ENCODE data around the gene TUBB4A. TPM values are rescaled to one million over a fixed set of nuclear protein-coding genes. Genes with fewer than 3 reads are reported as not detected.

TUBB4A gene
- total and polyA plus RNA-seq, 8 donors: 1.1 to 5.5 (median 2.7) TPM

DNA sequence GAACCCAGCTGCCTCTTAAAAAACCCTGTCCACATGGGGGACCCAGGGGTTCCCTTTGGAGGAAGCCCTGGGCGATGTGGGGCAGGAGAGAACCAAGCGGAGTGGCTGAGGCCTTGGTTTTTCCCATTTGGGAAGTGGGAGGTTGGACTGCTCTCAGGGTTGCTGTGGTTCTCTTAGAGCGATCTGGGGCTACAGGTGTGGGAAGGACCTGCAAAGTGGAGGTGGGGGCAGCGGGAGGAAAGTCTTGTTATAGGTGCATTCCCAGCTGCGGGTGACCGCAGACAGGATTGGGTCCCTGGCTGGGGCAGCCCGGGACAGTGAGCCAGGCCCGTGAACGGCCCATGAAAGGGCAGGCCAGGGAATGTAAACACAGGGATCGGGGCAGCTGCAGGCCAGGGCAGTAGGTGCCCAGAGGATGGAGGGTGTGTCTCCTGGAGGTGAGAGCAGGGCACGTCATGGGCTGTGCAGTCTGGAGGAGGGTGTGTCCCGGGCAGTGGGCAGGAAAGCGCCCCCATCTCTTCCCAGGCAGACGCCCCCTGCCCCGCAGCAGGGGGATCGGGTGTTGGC is 43.3 kb downstream of the TUBB4A start:
- H3K27ac ChIP-seq: peak overlapping the region in 2 of 4 donors; percentile 22 to 98
- FAIRE-seq: no peak

DNA sequence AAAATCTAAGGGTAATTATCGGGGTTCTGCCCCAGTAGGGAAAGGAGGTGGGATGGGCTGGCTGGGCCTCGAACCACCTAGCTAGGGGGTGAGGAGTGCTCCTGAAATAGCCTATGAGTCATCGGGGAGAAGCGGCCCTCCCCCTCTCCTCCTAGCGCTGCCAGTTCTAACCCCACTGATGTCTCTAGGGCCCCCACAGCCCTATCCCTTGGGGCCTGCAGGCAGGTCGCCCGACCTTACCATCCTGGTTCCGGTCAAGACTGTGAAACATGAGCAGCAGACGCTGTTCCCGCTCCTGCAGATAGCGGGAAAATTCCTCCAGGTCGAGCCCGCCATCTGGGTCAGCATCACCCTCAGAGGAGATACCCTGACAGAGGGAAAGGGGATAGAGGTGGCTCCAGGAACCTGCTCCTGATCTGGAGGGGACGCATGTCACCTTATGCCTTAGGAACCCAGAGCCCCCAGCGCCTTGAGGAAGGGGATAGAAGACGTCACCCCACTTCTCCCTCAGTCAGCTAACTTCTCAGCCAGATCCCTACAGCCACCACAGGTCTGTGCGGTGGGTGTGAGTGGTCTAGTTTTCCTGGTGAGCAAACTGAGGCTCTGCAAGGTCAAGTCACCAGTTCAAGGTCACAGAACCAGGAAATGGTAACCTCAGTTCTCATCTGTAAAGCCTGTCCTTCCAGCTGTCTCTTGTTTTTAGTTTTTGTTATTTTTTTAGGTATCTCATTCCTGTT is 44.0 kb downstream of the TUBB4A start:
- Histone ChIP-seq H3K27me3 (no peaks in the 10 kb centered on the region), H3K4me3 (peak overlapping the region in 1 of 4 donors; percentile 81), H3K27ac (peak overlapping the region in 1 of 4 donors; percentile 98), H3K9me3 (no peaks in the 10 kb centered on the region), H3K4me1 (no peaks in the 10 kb centered on the region), H3K36me3 (peaks cover 0 to 13% (median 6%) of the 10 kb centered on the region in 3 donors)
- ATAC-seq (no peak), FAIRE-seq (no peak), DNase-seq (no peak)
- intact Hi-C loops (cut with DNase I): no loop called here
- TF ChIP-seq, protein P1, sequence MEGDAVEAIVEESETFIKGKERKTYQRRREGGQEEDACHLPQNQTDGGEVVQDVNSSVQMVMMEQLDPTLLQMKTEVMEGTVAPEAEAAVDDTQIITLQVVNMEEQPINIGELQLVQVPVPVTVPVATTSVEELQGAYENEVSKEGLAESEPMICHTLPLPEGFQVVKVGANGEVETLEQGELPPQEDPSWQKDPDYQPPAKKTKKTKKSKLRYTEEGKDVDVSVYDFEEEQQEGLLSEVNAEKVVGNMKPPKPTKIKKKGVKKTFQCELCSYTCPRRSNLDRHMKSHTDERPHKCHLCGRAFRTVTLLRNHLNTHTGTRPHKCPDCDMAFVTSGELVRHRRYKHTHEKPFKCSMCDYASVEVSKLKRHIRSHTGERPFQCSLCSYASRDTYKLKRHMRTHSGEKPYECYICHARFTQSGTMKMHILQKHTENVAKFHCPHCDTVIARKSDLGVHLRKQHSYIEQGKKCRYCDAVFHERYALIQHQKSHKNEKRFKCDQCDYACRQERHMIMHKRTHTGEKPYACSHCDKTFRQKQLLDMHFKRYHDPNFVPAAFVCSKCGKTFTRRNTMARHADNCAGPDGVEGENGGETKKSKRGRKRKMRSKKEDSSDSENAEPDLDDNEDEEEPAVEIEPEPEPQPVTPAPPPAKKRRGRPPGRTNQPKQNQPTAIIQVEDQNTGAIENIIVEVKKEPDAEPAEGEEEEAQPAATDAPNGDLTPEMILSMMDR (IDR thresholded peaks at IDR 0.05): no peak
- WGBS, 2 donors: 90 to 93% methylated on average over 17 of the region's 17 CpGs

More for the DNA sequence above, 43.3 kb downstream of the TUBB4A start:
- Histone ChIP-seq H3K9me3 (no peaks in the 10 kb centered on the region), H3K4me3 (peak overlapping the region; percentile 63 to 83 (median 75)), H3K27me3 (no peaks in the 10 kb centered on the region), H3K4me1 (no peaks in the 10 kb centered on the region), H3K36me3 (peaks cover 0 to 8% (median 6%) of the 10 kb centered on the region in 3 donors)
- DNase-seq (peak in 3 of 6 donors; percentile 21 to 53 (median 36)), ATAC-seq (peak in 1 of 4 donors; percentile 4)
- intact Hi-C loops (cut with DNase I): no loop called here
- TF ChIP-seq, protein P1 (IDR thresholded peaks at IDR 0.05): no peak
- WGBS, 2 donors: 25 to 32% methylated on average over 15 to 16 of the region's 16 CpGs

- Histone ChIP-seq H3K4me1 (no peaks in the 10 kb centered on the region), H3K27ac (no peak overlapping the region), H3K27me3 (no peaks in the 10 kb centered on the region), H3K9me3 (no peaks in the 10 kb centered on the region), H3K36me3 (peaks cover 0 to 16% (median 6%) of the 10 kb centered on the region in 3 donors), H3K4me3 (no peak overlapping the region)
- TF ChIP-seq, protein P1 (IDR thresholded peaks at IDR 0.05): no peak
- intact Hi-C loops (cut with DNase I): no loop called here
- DNase-seq (no peak), FAIRE-seq (no peak), ATAC-seq (no peak)
- 91 to 93% methylated on average over 15 of the region's 15 CpGs for WGBS, 2 donors
These were observed 46.2 kb downstream of the TUBB4A start for GRCh38 chr19:6455924-6456323.

DNA sequence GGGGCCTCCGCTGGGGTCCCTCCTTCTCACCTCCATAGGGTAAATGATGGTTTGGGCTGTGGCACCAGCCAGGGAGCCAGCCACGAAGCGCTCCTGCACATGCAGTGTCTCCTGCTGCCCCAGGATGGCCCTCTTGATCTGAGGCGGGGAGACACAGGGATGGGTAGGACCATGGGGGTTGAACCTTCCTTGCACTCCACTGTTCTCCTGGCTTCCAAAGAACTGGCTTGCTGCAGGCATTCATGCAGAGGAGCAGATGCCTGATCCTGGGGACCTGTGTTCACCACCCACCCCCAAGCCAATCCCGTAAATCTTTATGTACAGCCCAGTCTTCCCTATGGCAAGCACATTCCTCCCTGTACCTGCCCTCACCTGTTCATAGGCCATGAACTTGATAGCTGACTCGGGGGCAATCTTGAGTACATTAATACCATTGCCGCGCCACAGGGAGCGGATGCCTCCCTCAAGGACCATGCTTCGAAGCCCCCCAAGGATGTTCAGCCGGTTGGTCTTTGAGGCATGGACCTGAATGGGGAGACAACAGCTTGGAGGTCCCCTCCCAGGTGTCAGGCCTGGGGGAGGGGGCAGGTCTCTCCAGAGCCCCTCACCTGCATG is 48.1 kb downstream of the TUBB4A start:
- intact Hi-C loops (cut with DNase I): no loop called here
- ATAC-seq (no peak), DNase-seq (peak in 1 of 6 donors; percentile 12), FAIRE-seq (no peak)
- Histone ChIP-seq H3K4me1 (no peaks in the 10 kb centered on the region), H3K36me3 (peaks cover 0 to 16% (median 6%) of the 10 kb centered on the region in 3 donors), H3K27ac (no peak overlapping the region), H3K4me3 (no peak overlapping the region), H3K27me3 (no peaks in the 10 kb centered on the region), H3K9me3 (no peaks in the 10 kb centered on the region)
- WGBS, 2 donors: 97 to 98% methylated on average over 11 of the region's 11 CpGs
- TF ChIP-seq, protein P1 (IDR thresholded peaks at IDR 0.05): no peak

All from pancreas (tissue), 10 donors.